Measurements from ENCODE around the gene C2orf74. TPM values are rescaled to one million over a fixed set of nuclear protein-coding genes. Genes with fewer than 3 reads are reported as not detected.
"Not testable (repeated sequence)": the region's sequence is repeated elsewhere in the genome, so short reads cannot be mapped to it uniquely, and the experiment has no call there.

Gene C2orf74
- total RNA-seq, 1 donor from 2014 or later, result 10.0 TPM

- H3K4me3 Mint-ChIP-seq (ENCODE audit: low read depth), result peak overlapping the region; percentile 87
- peaks cover 2% of the 10 kb centered on the region for H3K4me1 Mint-ChIP-seq (ENCODE audit: low read depth)
- no peaks in the 10 kb centered on the region for H3K9me3 Mint-ChIP-seq (ENCODE audit: low read depth)
- no peaks in the 10 kb centered on the region for H3K27me3 Mint-ChIP-seq
- TF ChIP-seq CTCF (IDR thresholded peaks at IDR 0.05; ENCODE audit: unreplicated experiment), result peak; percentile 28
- H3K27ac Mint-ChIP-seq, result peak overlapping the region; percentile 98
- peak; percentile 93 for DNase-seq (ENCODE audit: low spot score, unreplicated experiment)
- H3K36me3 Mint-ChIP-seq (ENCODE audit: insufficient read depth), result peaks cover 8% of the 10 kb centered on the region
These were observed 17.2 kb upstream of the C2orf74 start for GRCh38 chr2:61144697-61145268.

GRCh38 chr2:61145990-61146389, 16.0 kb upstream of the C2orf74 start:
- Mint-ChIP-seq H3K4me1 (ENCODE audit: low read depth) (peaks cover 2% of the 10 kb centered on the region), H3K4me3 (ENCODE audit: low read depth) (peak overlapping the region; percentile 64), H3K27ac (peak overlapping the region; percentile 84), H3K27me3 (no peaks in the 10 kb centered on the region), H3K9me3 (ENCODE audit: low read depth) (no peaks in the 10 kb centered on the region), H3K36me3 (ENCODE audit: insufficient read depth) (peaks cover 10% of the 10 kb centered on the region)
- no peak for DNase-seq (ENCODE audit: low spot score, unreplicated experiment)
- no peak for TF ChIP-seq CTCF (IDR thresholded peaks at IDR 0.05; ENCODE audit: unreplicated experiment)

- H3K27ac Mint-ChIP-seq; H3K4me1 Mint-ChIP-seq (ENCODE audit: low read depth); H3K9me3 Mint-ChIP-seq (ENCODE audit: low read depth): not testable (repeated sequence)
These were observed 13.9 kb upstream of the C2orf74 start for GRCh38 chr2:61148091-61148490.

GRCh38 chr2:61149074-61149473, 12.9 kb upstream of the C2orf74 start:
- Mint-ChIP-seq H3K4me3 (ENCODE audit: low read depth) (no peak overlapping the region), H3K27me3 (no peaks in the 10 kb centered on the region), H3K4me1 (ENCODE audit: low read depth) (peaks cover 2% of the 10 kb centered on the region), H3K27ac (no peak overlapping the region), H3K9me3 (ENCODE audit: low read depth) (no peaks in the 10 kb centered on the region), H3K36me3 (ENCODE audit: insufficient read depth) (peaks cover 14% of the 10 kb centered on the region)
- no peak for DNase-seq (ENCODE audit: low spot score, unreplicated experiment)
- TF ChIP-seq CTCF (IDR thresholded peaks at IDR 0.05; ENCODE audit: unreplicated experiment), result no peak

More at GRCh38 chr2:61148091-61148490, 13.9 kb upstream of the C2orf74 start:
- DNase-seq (ENCODE audit: low spot score, unreplicated experiment); H3K4me3 Mint-ChIP-seq (ENCODE audit: low read depth); H3K27me3 Mint-ChIP-seq: not testable (repeated sequence)
- peaks cover 14% of the 10 kb centered on the region for H3K36me3 Mint-ChIP-seq (ENCODE audit: insufficient read depth)

- H3K36me3 Mint-ChIP-seq (ENCODE audit: insufficient read depth), result peaks cover 11% of the 10 kb centered on the region
- H3K4me3 Mint-ChIP-seq (ENCODE audit: low read depth), result no peak overlapping the region
- no peak for TF ChIP-seq CTCF (IDR thresholded peaks at IDR 0.05; ENCODE audit: unreplicated experiment)
- no peaks in the 10 kb centered on the region for H3K27me3 Mint-ChIP-seq
- H3K4me1 Mint-ChIP-seq (ENCODE audit: low read depth), result no peaks in the 10 kb centered on the region
- H3K9me3 Mint-ChIP-seq (ENCODE audit: low read depth), result no peaks in the 10 kb centered on the region
- DNase-seq (ENCODE audit: low spot score, unreplicated experiment), result no peak
- H3K27ac Mint-ChIP-seq, result no peak overlapping the region
These were observed 10.6 kb upstream of the C2orf74 start for GRCh38 chr2:61151436-61151835.

GRCh38 chr2:61157371-61158003, 4.5 kb upstream of the C2orf74 start:
- Mint-ChIP-seq H3K9me3 (ENCODE audit: low read depth) (peaks cover 8% of the 10 kb centered on the region), H3K4me1 (ENCODE audit: low read depth) (no peaks in the 10 kb centered on the region), H3K36me3 (ENCODE audit: insufficient read depth) (peaks cover 12% of the 10 kb centered on the region), H3K27me3 (no peaks in the 10 kb centered on the region), H3K4me3 (ENCODE audit: low read depth) (no peak overlapping the region), H3K27ac (no peak overlapping the region)
- TF ChIP-seq CTCF (IDR thresholded peaks at IDR 0.05; ENCODE audit: unreplicated experiment), result no peak
- DNase-seq (ENCODE audit: low spot score, unreplicated experiment), result no peak

Data from progenitor cell of endocrine pancreas (in vitro differentiated cells).